ENCODE data around the gene CD2BP2.
"Not testable (repeated sequence)": the region's sequence is repeated elsewhere in the genome, so short reads cannot be mapped to it uniquely, and the experiment has no call there.

- not testable (repeated sequence) for TF ChIP-seq CTCF (conservative IDR thresholded peaks at IDR 0.05; ENCODE audit: low read depth, low read length); EZH2 (IDR thresholded peaks at IDR 0.05; ENCODE audit: borderline replicate concordance, low read depth, low read length, poor library complexity, severe bottlenecking)
These were observed 30.9 kb downstream of the CD2BP2 start for GRCh38 chr16:30324220-30324619.

Data from A673 (cell line).